AG09319 (cell line): Measurements from ENCODE around the gene EPHA10.

Experiments used
- DNase-seq: peaks from one replicate; pipeline ENCODE4 v3.0.0-alpha.2; 2010; ENCODE audit warnings: low read depth; ENCODE audit errors: extremely low read depth
- TF ChIP-seq, protein P1 (sequence below): IDR thresholded peaks from 2 replicates; pipeline ENCODE4 v1.5.1; 2011; ENCODE audit warnings: low read depth, mild to moderate bottlenecking, inconsistent platforms, low read length, moderate library complexity

The EPHA10 gene

DNA sequence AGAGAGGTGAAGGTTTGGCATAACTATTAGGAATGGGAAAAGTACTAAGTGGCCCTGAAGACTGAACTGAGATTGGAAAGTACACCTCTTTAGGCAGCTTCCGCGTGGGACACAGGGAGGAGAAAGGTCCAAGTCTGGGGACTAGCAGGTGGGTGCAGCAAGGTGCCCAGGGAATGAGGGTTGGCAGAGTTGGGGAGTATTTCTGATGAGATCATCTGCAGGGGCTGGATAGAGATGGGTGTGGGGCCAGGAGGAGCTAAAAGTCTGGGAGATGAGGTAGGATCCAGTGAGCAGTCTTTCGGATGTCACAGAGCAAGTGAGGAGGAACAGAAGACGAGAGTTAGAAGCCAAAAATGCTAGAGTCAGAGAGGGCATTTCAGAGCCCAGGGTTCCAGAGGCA lies 36.5 kb downstream of the EPHA10 start:
- TF ChIP-seq, protein P1, sequence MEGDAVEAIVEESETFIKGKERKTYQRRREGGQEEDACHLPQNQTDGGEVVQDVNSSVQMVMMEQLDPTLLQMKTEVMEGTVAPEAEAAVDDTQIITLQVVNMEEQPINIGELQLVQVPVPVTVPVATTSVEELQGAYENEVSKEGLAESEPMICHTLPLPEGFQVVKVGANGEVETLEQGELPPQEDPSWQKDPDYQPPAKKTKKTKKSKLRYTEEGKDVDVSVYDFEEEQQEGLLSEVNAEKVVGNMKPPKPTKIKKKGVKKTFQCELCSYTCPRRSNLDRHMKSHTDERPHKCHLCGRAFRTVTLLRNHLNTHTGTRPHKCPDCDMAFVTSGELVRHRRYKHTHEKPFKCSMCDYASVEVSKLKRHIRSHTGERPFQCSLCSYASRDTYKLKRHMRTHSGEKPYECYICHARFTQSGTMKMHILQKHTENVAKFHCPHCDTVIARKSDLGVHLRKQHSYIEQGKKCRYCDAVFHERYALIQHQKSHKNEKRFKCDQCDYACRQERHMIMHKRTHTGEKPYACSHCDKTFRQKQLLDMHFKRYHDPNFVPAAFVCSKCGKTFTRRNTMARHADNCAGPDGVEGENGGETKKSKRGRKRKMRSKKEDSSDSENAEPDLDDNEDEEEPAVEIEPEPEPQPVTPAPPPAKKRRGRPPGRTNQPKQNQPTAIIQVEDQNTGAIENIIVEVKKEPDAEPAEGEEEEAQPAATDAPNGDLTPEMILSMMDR, result no peak
- no peak for DNase-seq

GRCh38 chr1:37726751-37727585 lies 38.0 kb downstream of the EPHA10 start:
- TF ChIP-seq, protein P1, result no peak
- no peak for DNase-seq

GRCh38 chr1:37725851-37726613 lies 38.9 kb downstream of the EPHA10 start:
- TF ChIP-seq, protein P1, result no peak
- DNase-seq, result no peak

GRCh38 chr1:37724575-37724974 lies 40.3 kb downstream of the EPHA10 start:
- no peak for DNase-seq
- TF ChIP-seq, protein P1, result no peak

- TF ChIP-seq, protein P1, result no peak
- no peak for DNase-seq
Measured at GRCh38 chr1:37723390-37724078, 41.4 kb downstream of the EPHA10 start.

- TF ChIP-seq, protein P1, result no peak
- DNase-seq, result no peak
Measured at GRCh38 chr1:37723072-37723389, 41.9 kb downstream of the EPHA10 start.
